Measurements from ENCODE around the gene AFF3. TPM values are rescaled to one million over a fixed set of nuclear protein-coding genes. Genes with fewer than 3 reads are reported as not detected.

AFF3 gene
- total RNA-seq, 4 donors from 2014 or later, result 2.1 to 7.3 (median 3.5) TPM

DNA sequence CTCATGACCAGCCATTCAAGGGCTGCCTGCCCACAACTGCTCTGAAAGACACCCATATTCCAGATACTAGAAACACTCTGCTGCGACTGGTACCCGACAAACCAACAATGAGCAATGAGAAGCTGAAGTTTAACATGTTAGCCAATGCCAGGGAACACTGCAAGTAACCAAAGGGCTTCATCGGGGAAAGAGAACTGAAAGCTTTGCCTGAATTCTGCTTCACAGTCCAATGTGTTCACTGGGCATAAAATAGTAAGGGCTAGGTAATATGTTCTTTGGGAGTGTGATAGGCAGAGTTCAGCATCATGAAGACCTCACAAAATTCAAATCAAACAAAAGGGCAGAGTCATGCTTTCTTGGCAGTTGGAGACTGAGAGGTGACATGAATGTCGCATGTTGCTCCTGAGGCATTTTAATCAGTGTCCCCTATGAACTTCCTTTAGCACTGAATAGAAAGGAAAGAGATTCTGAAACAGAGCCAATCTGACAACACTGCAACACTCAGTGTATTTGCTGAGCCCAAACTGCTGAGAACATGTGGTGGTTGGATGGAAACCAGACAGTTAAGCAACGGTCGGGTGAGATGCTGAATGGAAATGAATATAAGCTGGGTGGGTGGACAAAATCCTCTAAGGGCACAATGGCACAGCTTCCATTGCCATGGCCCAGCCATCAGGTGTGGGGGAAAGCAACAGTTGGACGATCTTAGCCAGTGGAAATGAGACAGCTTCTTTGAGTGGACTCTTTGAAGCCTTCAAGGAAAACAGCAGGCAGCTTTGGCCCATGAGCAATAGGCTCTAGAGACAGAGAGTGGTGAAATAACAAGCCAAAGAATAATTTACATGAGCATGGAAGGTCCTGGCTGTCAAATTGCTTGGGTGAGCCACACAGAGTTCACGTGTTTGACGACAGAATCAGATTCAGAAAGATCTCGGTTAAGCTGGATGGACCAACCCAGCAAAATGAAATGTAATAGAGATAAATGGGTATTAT lies 277.5 kb downstream of the AFF3 start:
- intact Hi-C loops (cut with DNase I; ENCODE audit: low total_unique reads), result no loop called here
- no peak overlapping the region for H3K4me3 ChIP-seq (ENCODE audit: low read depth, poor library complexity, severe bottlenecking)
- TF ChIP-seq POLR2A (IDR thresholded peaks at IDR 0.05), result no peak
- TF ChIP-seq, protein P1, sequence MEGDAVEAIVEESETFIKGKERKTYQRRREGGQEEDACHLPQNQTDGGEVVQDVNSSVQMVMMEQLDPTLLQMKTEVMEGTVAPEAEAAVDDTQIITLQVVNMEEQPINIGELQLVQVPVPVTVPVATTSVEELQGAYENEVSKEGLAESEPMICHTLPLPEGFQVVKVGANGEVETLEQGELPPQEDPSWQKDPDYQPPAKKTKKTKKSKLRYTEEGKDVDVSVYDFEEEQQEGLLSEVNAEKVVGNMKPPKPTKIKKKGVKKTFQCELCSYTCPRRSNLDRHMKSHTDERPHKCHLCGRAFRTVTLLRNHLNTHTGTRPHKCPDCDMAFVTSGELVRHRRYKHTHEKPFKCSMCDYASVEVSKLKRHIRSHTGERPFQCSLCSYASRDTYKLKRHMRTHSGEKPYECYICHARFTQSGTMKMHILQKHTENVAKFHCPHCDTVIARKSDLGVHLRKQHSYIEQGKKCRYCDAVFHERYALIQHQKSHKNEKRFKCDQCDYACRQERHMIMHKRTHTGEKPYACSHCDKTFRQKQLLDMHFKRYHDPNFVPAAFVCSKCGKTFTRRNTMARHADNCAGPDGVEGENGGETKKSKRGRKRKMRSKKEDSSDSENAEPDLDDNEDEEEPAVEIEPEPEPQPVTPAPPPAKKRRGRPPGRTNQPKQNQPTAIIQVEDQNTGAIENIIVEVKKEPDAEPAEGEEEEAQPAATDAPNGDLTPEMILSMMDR (IDR thresholded peaks at IDR 0.05), result no peak
- peak in 1 of 2 donors; percentile 62 for DNase-seq (ENCODE audit: low spot score in 2 of 2)
- 47 to 57% methylated on average over 10 of the region's 10 CpGs for WGBS, 2 donors

DNA sequence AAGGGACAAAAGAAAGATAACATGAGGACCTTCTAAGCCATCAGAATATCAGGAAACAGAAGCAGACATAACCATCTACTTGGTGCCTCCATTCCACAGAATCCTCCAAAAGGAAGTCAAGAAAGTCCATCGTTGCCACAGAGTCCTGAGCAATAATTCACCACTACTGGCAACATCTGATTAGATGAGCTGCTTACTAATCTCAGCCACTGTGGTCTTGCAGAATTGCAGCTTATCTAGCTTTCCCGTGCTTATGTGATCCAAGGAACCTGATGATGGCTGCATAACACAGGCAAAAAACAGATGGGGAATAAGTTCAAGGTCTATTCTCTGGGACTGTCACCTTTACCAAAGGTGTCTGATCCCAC lies 278.5 kb downstream of the AFF3 start:
- H3K4me3 ChIP-seq (ENCODE audit: low read depth, poor library complexity, severe bottlenecking), result no peak overlapping the region
- no peak for DNase-seq (ENCODE audit: low spot score in 2 of 2)
- TF ChIP-seq, protein P1 (IDR thresholded peaks at IDR 0.05), result no peak
- TF ChIP-seq POLR2A (IDR thresholded peaks at IDR 0.05), result no peak
- 92 to 93% methylated on average over 2 of the region's 2 CpGs for WGBS, 2 donors
- intact Hi-C loops (cut with DNase I; ENCODE audit: low total_unique reads), result no loop called here

- intact Hi-C loops (cut with DNase I; ENCODE audit: low total_unique reads), result no loop called here
- H3K4me3 ChIP-seq (ENCODE audit: low read depth, poor library complexity, severe bottlenecking), result no peak overlapping the region
- WGBS, 2 donors, result 85 to 97% methylated on average over 4 of the region's 4 CpGs
- DNase-seq (ENCODE audit: low spot score in 2 of 2), result no peak
- TF ChIP-seq, protein P1 (IDR thresholded peaks at IDR 0.05), result no peak
- TF ChIP-seq POLR2A (IDR thresholded peaks at IDR 0.05), result no peak
Measured at GRCh38 chr2:99863236-99863902, 279.0 kb downstream of the AFF3 start.

DNA sequence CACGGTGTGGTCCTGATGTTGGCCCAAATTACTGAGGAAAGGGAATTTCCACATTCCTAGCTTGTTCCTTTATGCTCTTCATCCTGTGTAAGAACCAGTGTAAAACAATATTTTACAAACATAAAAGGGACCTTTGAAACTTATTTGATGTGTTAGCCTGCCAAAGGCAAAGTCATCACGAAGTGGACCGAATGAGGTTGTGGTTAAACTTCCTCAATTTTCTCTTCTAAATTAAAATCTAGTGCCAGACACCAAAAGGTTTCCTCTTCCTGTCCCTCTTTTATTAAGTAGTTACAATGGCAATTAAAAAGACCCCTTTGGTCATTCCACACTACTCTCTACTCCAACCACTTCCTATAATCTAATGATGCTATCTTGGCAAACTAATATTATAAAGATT lies 279.8 kb downstream of the AFF3 start:
- 35 to 40% methylated on average over 3 of the region's 3 CpGs for WGBS, 2 donors
- H3K4me3 ChIP-seq (ENCODE audit: low read depth, poor library complexity, severe bottlenecking), result no peak overlapping the region
- intact Hi-C loops (cut with DNase I; ENCODE audit: low total_unique reads), result no loop called here
- no peak for DNase-seq (ENCODE audit: low spot score in 2 of 2)
- TF ChIP-seq, protein P1 (IDR thresholded peaks at IDR 0.05), result no peak
- no peak for TF ChIP-seq POLR2A (IDR thresholded peaks at IDR 0.05)

- H3K4me3 ChIP-seq (ENCODE audit: low read depth, poor library complexity, severe bottlenecking), result no peak overlapping the region
- 59 to 61% methylated on average over 2 of the region's 2 CpGs for WGBS, 2 donors
- TF ChIP-seq, protein P1 (IDR thresholded peaks at IDR 0.05), result no peak
- TF ChIP-seq POLR2A (IDR thresholded peaks at IDR 0.05), result no peak
- intact Hi-C loops (cut with DNase I; ENCODE audit: low total_unique reads), result no loop called here
- no peak for DNase-seq (ENCODE audit: low spot score in 2 of 2)
Measured at GRCh38 chr2:99861376-99861760, 281.0 kb downstream of the AFF3 start.

Measured in lower leg skin (tissue), 4 donors.